Breast epithelium (tissue), 4 donors: ENCODE data around the gene ENHO. TPM values are rescaled to one million over a fixed set of nuclear protein-coding genes. Genes with fewer than 3 reads are reported as not detected.
A peak's percentile ranks its signal among the peaks of the same experiment; 100 is the strongest.

Source experiments
- DNase-seq, 2 donors: peaks; one replicate each; pipeline ENCODE4 v3.0.0-alpha.2; 2019; ENCODE audit warnings: low spot score in 2 of 2
- H3K27ac ChIP-seq, 2 donors: fragments of 200-600 bp; sonication (generic) in 1 of 2; one replicate each; pipeline ENCODE4 v1.5.1; 2016 to 2019; ENCODE audit warnings: mild to moderate bottlenecking in 1 of 2
- H3K27me3 ChIP-seq, 2 donors: fragments of 200-600 bp; sonication (generic) in 1 of 2; one replicate each; pipeline versions ENCODE4 v1.5.1 to v1.6.0; 2017 to 2019; ENCODE audit warnings: control low read depth in 1 of 2, mild to moderate bottlenecking in 1 of 2
- H3K36me3 ChIP-seq: fragments of 200-600 bp; one replicate; pipeline ENCODE4 v1.5.1; 2019
- H3K4me1 ChIP-seq, 2 donors: fragments of 200-600 bp; sonication (generic); one replicate each; pipeline ENCODE4 v1.5.1; 2016 to 2019; ENCODE audit warnings: control low read depth in 1 of 2
- H3K4me3 ChIP-seq, 3 donors: fragments of 200-600 bp; sonication (generic); 1 replicate in 2 of 3; 2 replicates in 1 of 3; pipeline ENCODE4 v1.5.1; 2016 to 2019; ENCODE audit warnings: mild to moderate bottlenecking in 3 of 3, moderate library complexity in 2 of 3
- H3K9me3 ChIP-seq, 2 donors: fragments of 200-600 bp; sonication (generic) in 1 of 2; one replicate each; pipeline ENCODE4 v1.5.1; 2016 to 2019; ENCODE audit warnings: control low read depth in 1 of 2
- POLR2A ChIP-seq: fragments of 450-650 bp; IDR thresholded peaks from one replicate; pipeline ENCODE4 v1.6.1; 2016; ENCODE audit warnings: antibody characterized with exemption, mild to moderate bottlenecking, moderate library complexity
- POLR2AphosphoS5 ChIP-seq, 3 donors: sonication (generic); formaldehyde crosslinking; IDR thresholded peaks; one replicate each; pipeline ENCODE4 v1.6.1; 2017; ENCODE audit warnings: antibody characterized with exemption in 3 of 3
- intact Hi-C: fragments of 100-400 bp; cut with DNase I; formaldehyde crosslinking; loops from one replicate; pipeline ENCODE4 v1.15.1; 2023; ENCODE audit warnings: low total_unique reads
- total RNA-seq, 3 donors: library from RNA; depleted of rRNA; stranded (reverse); fragments of >200 nt; gene quantifications; one replicate each; pipeline ENCODE4 v1.1.0, GENCODE V29; 2016
- TF ChIP-seq, protein P1 (sequence below), 3 donors: fragments of 450-650 bp; IDR thresholded peaks; one replicate each; pipeline ENCODE4 v1.5.1; 2016 to 2017; ENCODE audit warnings: antibody characterized with exemption in 3 of 3, mild to moderate bottlenecking in 3 of 3, moderate library complexity in 3 of 3

ENHO gene
- total RNA-seq, 3 donors from 2014 or later: 0.33 to 5.4 (median 1.8) TPM

DNA sequence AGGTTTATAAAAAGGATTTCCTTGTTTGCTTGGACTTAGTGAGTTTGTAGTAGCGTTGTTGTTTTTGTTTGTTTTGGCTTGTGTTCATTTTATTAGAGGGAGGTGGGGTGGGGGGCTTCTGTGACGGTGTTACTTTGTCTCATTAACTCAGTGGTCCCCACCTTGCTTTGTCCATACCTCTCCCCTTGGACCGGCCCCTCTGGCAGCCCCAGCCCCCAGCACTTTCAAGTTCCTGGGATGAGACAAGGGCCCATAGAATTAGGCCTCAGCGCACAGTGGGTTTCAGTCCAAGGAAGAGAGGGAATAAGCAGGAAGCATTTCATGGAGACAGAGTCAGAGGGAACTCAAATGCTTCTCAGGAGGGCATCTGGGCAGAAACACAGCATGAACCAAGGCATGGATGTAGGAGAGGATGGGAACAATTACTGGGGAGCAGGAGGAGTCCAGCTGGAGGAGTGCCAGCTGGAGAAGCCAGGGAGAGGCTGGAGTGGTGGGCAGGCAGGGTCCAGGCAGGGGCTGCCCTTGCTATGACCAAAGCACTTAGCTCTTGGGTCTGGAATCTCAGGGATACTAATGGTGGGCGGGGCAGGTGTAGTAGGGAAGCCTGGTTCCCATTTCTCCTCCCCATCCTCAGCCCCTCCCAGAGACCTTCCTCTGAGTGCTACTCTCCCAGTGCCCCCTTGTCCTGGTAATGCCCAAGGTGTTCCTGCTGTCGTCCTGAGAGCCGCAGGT lies 23.5 kb upstream of the ENHO start:
- Histone ChIP-seq H3K4me3 (no peak overlapping the region), H3K9me3 (no peaks in the 10 kb centered on the region), H3K27me3 (no peaks in the 10 kb centered on the region), H3K36me3 (no peaks in the 10 kb centered on the region), H3K4me1 (no peaks in the 10 kb centered on the region), H3K27ac (no peak overlapping the region)
- TF ChIP-seq POLR2AphosphoS5 (IDR thresholded peaks at IDR 0.05) (no peak), POLR2A (no peak)
- TF ChIP-seq, protein P1, sequence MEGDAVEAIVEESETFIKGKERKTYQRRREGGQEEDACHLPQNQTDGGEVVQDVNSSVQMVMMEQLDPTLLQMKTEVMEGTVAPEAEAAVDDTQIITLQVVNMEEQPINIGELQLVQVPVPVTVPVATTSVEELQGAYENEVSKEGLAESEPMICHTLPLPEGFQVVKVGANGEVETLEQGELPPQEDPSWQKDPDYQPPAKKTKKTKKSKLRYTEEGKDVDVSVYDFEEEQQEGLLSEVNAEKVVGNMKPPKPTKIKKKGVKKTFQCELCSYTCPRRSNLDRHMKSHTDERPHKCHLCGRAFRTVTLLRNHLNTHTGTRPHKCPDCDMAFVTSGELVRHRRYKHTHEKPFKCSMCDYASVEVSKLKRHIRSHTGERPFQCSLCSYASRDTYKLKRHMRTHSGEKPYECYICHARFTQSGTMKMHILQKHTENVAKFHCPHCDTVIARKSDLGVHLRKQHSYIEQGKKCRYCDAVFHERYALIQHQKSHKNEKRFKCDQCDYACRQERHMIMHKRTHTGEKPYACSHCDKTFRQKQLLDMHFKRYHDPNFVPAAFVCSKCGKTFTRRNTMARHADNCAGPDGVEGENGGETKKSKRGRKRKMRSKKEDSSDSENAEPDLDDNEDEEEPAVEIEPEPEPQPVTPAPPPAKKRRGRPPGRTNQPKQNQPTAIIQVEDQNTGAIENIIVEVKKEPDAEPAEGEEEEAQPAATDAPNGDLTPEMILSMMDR (IDR thresholded peaks at IDR 0.05): no peak
- intact Hi-C loops: loop anchor here (5.0 to 10.0 kb wide), 2 partner anchors 59 to 156 kb away; no protein-coding TSS in a partner anchor
- no peak for DNase-seq

DNA sequence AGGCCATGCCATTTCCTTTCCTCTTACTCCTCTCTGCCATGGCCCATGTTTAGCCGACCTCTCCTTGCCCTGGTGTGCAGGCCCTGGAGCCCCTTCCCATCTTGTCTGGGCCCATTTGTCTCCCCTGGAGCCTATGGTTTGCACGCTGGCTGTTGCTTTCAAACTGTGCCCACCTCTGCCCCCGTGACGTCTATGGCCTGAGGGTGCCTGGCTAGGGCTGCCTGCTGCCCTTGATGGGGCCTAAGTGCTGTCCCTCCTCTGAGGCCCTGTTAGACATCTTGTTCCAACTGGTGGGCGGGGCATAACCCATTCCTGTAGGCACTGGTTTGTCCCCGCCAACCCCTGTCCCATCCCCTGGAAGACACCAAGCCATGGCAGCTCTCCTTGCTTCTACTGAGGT lies 22.7 kb upstream of the ENHO start:
- Histone ChIP-seq H3K36me3 (no peaks in the 10 kb centered on the region), H3K9me3 (no peaks in the 10 kb centered on the region), H3K4me1 (no peaks in the 10 kb centered on the region), H3K27ac (no peak overlapping the region), H3K4me3 (no peak overlapping the region), H3K27me3 (no peaks in the 10 kb centered on the region)
- no peak for TF ChIP-seq POLR2AphosphoS5 (IDR thresholded peaks at IDR 0.05)
- TF ChIP-seq, protein P1 (IDR thresholded peaks at IDR 0.05): no peak
- no peak for TF ChIP-seq POLR2A
- DNase-seq: no peak
- intact Hi-C loops: loop anchor here (5.0 to 10.0 kb wide), 2 partner anchors 59 to 157 kb away; no protein-coding TSS in a partner anchor

DNA sequence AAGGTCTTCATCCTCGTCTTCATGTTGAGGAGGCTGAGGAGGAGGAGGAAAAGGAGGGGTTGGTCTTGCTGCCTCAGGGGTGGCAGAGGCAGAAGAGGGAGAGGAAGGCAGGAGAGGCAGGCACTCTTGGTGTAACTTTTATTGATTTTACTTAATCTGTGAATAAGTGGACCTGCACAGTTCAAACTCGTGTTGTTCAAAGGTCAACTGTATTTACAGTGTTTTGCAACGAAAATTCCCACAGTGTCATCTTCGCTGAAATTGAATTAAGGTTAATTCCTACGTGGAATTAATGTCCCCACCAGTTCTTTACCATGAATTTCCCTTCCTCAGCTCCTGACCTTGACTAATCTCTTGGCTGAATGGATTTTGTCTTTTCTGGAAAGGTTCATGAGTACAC lies 21.2 kb upstream of the ENHO start:
- Histone ChIP-seq H3K9me3 (no peaks in the 10 kb centered on the region), H3K27me3 (no peaks in the 10 kb centered on the region), H3K4me1 (no peaks in the 10 kb centered on the region), H3K36me3 (no peaks in the 10 kb centered on the region), H3K27ac (no peak overlapping the region), H3K4me3 (no peak overlapping the region)
- intact Hi-C loops: loop anchor here (10.0 kb wide), 1 partner anchor 61 kb away; no protein-coding TSS in a partner anchor
- TF ChIP-seq, protein P1 (IDR thresholded peaks at IDR 0.05): no peak
- TF ChIP-seq POLR2A (no peak), POLR2AphosphoS5 (IDR thresholded peaks at IDR 0.05) (no peak)
- no peak for DNase-seq

DNA sequence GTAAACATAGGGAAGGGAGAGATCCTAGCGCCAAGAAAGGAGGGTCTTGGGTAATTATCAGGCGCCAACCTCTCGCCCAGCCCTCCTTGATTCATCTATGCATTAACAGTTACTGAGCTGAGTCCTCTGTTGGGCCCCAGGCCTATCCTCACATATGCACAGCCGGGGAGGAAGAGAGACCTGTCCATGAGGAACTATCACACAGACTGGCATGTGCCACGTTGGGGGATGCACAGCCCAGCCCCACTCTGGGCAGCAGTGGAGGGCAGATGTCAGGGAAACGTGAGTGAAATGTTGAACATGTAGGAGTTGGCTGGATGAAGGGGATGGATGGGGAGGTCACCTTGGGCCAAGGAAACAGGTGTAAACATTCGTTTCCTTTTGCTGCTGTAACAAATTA lies 18.8 kb upstream of the ENHO start:
- TF ChIP-seq, protein P1 (IDR thresholded peaks at IDR 0.05): no peak
- no peak for TF ChIP-seq POLR2A
- TF ChIP-seq POLR2AphosphoS5 (IDR thresholded peaks at IDR 0.05): no peak
- no peak overlapping the region for H3K4me3 ChIP-seq
- H3K36me3 ChIP-seq: no peaks in the 10 kb centered on the region
- intact Hi-C loops: loop anchor here (10.0 kb wide), 1 partner anchor 63 kb away; no protein-coding TSS in a partner anchor
- H3K4me1 ChIP-seq: no peaks in the 10 kb centered on the region
- DNase-seq: no peak
- no peaks in the 10 kb centered on the region for H3K9me3 ChIP-seq
- H3K27me3 ChIP-seq: no peaks in the 10 kb centered on the region
- H3K27ac ChIP-seq: no peak overlapping the region

DNA sequence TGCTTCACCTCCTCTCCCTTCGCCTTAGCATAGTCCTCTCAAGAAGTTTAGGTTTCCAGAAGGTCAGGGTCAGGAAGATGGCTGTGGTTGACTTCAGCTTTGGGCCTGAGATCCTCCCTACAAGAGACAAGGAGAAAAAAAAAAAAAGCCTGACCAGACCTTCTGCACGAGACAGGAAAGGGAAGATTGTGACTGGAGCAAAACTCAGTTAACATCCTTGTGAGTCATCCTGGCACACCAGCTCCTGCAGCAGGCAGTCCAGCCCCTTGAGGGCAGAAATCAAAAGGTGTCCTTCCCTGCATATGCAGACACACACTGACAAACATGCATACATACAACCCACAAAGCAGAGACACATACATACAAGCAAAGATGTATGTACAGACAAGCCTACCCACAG lies 18.0 kb upstream of the ENHO start:
- TF ChIP-seq, protein P1 (IDR thresholded peaks at IDR 0.05): no peak
- no peak for DNase-seq
- Histone ChIP-seq H3K9me3 (no peaks in the 10 kb centered on the region), H3K27ac (peak overlapping the region in 1 of 2 donors; percentile 22), H3K36me3 (no peaks in the 10 kb centered on the region), H3K4me3 (no peak overlapping the region), H3K27me3 (no peaks in the 10 kb centered on the region), H3K4me1 (no peaks in the 10 kb centered on the region)
- intact Hi-C loops: loop anchor here (10.0 kb wide), 1 partner anchor 64 kb away; no protein-coding TSS in a partner anchor
